Endothelial cell (in vitro differentiated cells): ENCODE results near the gene MYL6. TPM values are rescaled to one million over a fixed set of nuclear protein-coding genes. Genes with fewer than 3 reads are reported as not detected.
A peak's percentile ranks its signal among the peaks of the same experiment; 100 is the strongest.

ENCODE experiments used
- DNase-seq: peaks from one replicate; pipeline ENCODE4 v3.0.0; 2021; ENCODE audit warnings: low spot score
- H3K27ac Mint-ChIP-seq: one replicate; pipeline ENCODE4 v1.8.0; 2021; ENCODE audit warnings: mixed read lengths, inconsistent platforms; ENCODE audit not compliant: unreplicated experiment
- H3K27me3 Mint-ChIP-seq: one replicate; pipeline ENCODE4 v1.8.0; 2021; ENCODE audit warnings: mild to moderate bottlenecking, moderate library complexity, mixed read lengths, inconsistent platforms; ENCODE audit not compliant: unreplicated experiment
- H3K36me3 Mint-ChIP-seq: one replicate; pipeline ENCODE4 v1.8.0; 2021; ENCODE audit warnings: mild to moderate bottlenecking, low read depth, mixed read lengths, inconsistent platforms; ENCODE audit not compliant: unreplicated experiment
- H3K4me1 Mint-ChIP-seq: one replicate; pipeline ENCODE4 v1.8.0; 2021; ENCODE audit warnings: mild to moderate bottlenecking, mixed read lengths, inconsistent platforms; ENCODE audit not compliant: unreplicated experiment
- H3K4me3 Mint-ChIP-seq: one replicate; pipeline ENCODE4 v1.8.0; 2021; ENCODE audit warnings: mild to moderate bottlenecking, mixed read lengths, inconsistent platforms; ENCODE audit not compliant: unreplicated experiment
- H3K9me3 Mint-ChIP-seq: one replicate; pipeline ENCODE4 v1.8.0; 2021; ENCODE audit warnings: mixed read lengths, inconsistent platforms; ENCODE audit not compliant: unreplicated experiment
- total RNA-seq: library from RNA; stranded (reverse); fragmentation: NEBNext Ultra II Directional; extraction: Animal tissue kit (Norgen Biotek cat#: 25700); gene quantifications from one replicate; pipeline ENCODE4 v1.2.1, GENCODE V29; 2021; ENCODE audit not compliant: unreplicated experiment
- TF ChIP-seq, protein P1 (sequence below): fragments of 200-600 bp; sonication (generic); IDR thresholded peaks from one replicate; pipeline ENCODE4 v1.5.0; 2021; ENCODE audit warnings: antibody characterized with exemption; ENCODE audit not compliant: unreplicated experiment

MYL6 gene
- total RNA-seq, 1 donor from 2014 or later: 2,481 TPM

DNA sequence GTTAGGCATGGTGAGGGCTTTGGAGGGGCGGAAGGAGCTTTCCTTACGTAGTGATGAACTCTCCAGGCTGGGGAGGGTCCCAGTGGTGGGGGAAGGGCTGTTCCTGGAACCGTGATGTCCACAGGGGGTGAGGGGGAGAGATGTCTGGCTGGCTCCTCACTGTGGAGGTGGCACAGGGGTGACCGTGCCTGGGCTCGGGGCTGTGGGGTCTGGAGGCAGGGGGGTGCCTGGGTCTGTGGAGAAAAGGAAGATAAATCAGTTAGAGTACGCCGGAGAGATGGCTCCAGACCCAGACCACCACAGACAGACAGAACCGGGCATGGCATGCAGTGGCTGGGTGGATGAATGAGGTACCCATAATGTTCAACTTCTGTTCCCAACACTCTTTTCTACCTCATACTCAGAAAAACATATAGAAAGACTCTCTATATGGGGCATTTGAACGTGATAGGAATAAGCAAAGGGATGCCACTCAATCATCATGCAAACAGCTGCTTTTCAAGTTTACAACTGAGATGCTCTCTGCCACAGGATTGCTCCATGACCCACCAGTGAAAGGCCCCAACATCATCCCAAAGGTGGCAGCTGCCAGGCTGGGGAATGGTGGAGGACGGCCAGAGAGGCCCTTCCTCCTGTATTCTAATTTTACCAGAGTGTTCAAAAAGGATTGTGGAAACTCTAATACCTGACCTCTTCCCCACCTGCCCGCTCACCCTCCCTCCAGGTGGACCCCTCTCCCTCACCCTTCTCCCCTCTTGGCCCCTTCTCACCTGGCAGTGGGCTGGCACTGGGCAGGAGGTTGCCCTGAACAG, 5.6 kb downstream of the MYL6 start:
- Mint-ChIP-seq H3K27me3 (peaks cover 50% of the 10 kb centered on the region), H3K4me3 (peak overlapping the region; percentile 56), H3K9me3 (no peaks in the 10 kb centered on the region), H3K36me3 (peaks cover 67% of the 10 kb centered on the region), H3K4me1 (peaks cover 34% of the 10 kb centered on the region), H3K27ac (peak overlapping the region; percentile 75)
- DNase-seq: no peak
- TF ChIP-seq, protein P1, sequence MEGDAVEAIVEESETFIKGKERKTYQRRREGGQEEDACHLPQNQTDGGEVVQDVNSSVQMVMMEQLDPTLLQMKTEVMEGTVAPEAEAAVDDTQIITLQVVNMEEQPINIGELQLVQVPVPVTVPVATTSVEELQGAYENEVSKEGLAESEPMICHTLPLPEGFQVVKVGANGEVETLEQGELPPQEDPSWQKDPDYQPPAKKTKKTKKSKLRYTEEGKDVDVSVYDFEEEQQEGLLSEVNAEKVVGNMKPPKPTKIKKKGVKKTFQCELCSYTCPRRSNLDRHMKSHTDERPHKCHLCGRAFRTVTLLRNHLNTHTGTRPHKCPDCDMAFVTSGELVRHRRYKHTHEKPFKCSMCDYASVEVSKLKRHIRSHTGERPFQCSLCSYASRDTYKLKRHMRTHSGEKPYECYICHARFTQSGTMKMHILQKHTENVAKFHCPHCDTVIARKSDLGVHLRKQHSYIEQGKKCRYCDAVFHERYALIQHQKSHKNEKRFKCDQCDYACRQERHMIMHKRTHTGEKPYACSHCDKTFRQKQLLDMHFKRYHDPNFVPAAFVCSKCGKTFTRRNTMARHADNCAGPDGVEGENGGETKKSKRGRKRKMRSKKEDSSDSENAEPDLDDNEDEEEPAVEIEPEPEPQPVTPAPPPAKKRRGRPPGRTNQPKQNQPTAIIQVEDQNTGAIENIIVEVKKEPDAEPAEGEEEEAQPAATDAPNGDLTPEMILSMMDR: no peak

GRCh38 chr12:56164345-56164729, 6.2 kb downstream of the MYL6 start:
- H3K4me3 Mint-ChIP-seq: peak overlapping the region; percentile 25
- no peak for DNase-seq
- peaks cover 64% of the 10 kb centered on the region for H3K36me3 Mint-ChIP-seq
- no peaks in the 10 kb centered on the region for H3K9me3 Mint-ChIP-seq
- H3K27ac Mint-ChIP-seq: peak overlapping the region; percentile 75
- peaks cover 44% of the 10 kb centered on the region for H3K27me3 Mint-ChIP-seq
- peaks cover 31% of the 10 kb centered on the region for H3K4me1 Mint-ChIP-seq
- TF ChIP-seq, protein P1: no peak

- H3K4me3 Mint-ChIP-seq: peak overlapping the region; percentile 68
- TF ChIP-seq, protein P1: no peak
- DNase-seq: no peak
- H3K9me3 Mint-ChIP-seq: no peaks in the 10 kb centered on the region
- peaks cover 36% of the 10 kb centered on the region for H3K27me3 Mint-ChIP-seq
- peak overlapping the region; percentile 44 for H3K27ac Mint-ChIP-seq
- peaks cover 34% of the 10 kb centered on the region for H3K4me1 Mint-ChIP-seq
- H3K36me3 Mint-ChIP-seq: peaks cover 64% of the 10 kb centered on the region
Observed at GRCh38 chr12:56165369-56165768, 7.2 kb downstream of the MYL6 start.

DNA sequence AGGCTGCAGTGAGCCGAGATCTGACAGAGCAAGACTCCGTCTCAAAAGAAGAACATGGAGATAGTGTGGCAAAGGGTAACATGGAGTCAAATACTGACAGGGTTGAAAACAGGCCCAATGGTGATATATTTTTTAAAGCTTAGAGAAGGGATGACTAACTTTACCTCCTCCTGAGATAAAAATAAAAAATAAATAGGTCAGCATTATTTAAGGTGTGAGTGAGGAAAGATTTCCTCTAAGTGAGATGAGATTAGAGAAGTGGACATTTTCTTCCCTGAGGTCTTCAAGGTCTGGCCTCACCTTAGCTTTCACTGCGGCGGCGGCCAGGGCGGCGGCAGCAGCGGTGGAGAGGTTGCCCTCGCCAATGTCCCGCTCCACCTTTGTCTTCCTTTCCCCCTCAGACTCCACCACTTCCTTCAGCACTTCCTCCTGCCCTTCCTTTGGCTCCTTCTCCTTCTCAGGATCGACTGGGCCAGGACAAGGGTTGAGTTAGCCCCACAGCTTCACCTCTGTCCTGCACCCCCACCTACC, 11.1 kb downstream of the MYL6 start:
- Mint-ChIP-seq H3K9me3 (no peaks in the 10 kb centered on the region), H3K36me3 (peaks cover 63% of the 10 kb centered on the region), H3K27ac (peak overlapping the region; percentile 79), H3K27me3 (peaks cover 24% of the 10 kb centered on the region), H3K4me1 (peaks cover 22% of the 10 kb centered on the region), H3K4me3 (peak overlapping the region; percentile 52)
- no peak for DNase-seq
- TF ChIP-seq, protein P1: no peak

DNA sequence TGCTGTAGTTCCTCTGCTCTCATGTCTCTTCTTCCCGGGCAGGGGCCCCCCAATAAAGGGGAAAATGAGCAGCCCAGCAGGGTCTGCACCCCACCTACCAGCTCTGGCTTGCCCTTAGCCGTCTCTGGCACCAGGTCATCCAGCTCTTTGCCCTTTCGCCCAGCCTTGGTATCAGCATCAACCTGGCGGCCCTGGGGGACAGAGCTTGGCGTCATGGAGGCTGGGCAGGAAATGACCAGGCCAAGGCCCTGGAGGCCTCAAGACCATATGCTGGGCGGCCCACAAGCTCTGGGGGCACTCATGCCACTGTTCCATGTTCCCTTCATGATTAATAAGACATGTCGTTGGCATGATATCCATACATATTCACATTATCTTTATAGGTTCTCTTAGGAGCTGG, 14.7 kb downstream of the MYL6 start:
- DNase-seq: no peak
- H3K36me3 Mint-ChIP-seq: peaks cover 64% of the 10 kb centered on the region
- no peaks in the 10 kb centered on the region for H3K9me3 Mint-ChIP-seq
- peaks cover 16% of the 10 kb centered on the region for H3K4me1 Mint-ChIP-seq
- H3K4me3 Mint-ChIP-seq: no peak overlapping the region
- no peak overlapping the region for H3K27ac Mint-ChIP-seq
- peaks cover 12% of the 10 kb centered on the region for H3K27me3 Mint-ChIP-seq
- TF ChIP-seq, protein P1: no peak
